H7 (cell line): ENCODE measurements around the gene MUC5AC. TPM values are rescaled to one million over a fixed set of nuclear protein-coding genes. Genes with fewer than 3 reads are reported as not detected.

ENCODE experiments used
- DNase-seq: peaks from one replicate; pipeline ENCODE4 v3.0.0; 2012
- H3K27me3 ChIP-seq: 2 replicates; pipeline ENCODE4 v1.6.0; 2011; ENCODE audit warnings: mild to moderate bottlenecking, low read length; ENCODE audit not compliant: control insufficient read depth, insufficient read depth
- H3K36me3 ChIP-seq: replicated peaks from 2 replicates; pipeline ENCODE4 v1.5.1; 2011; ENCODE audit warnings: low read length; ENCODE audit not compliant: control insufficient read depth, insufficient read depth
- H3K4me3 ChIP-seq: 2 replicates; pipeline ENCODE4 v1.5.1; 2011; ENCODE audit warnings: low read depth, mild to moderate bottlenecking, control low read depth, low read length, moderate library complexity; ENCODE audit not compliant: insufficient read depth
- total RNA-seq: library from RNA; depleted of rRNA; stranded (reverse); fragments of >200 nt; shearing (Covaris generic); gene quantifications from 2 replicates; pipeline ENCODE4 v1.2.3, GENCODE V29; 2014

Gene MUC5AC
- total RNA-seq, 1 experiment from 2014 or later: not detected

- Histone ChIP-seq H3K4me3 (no peak overlapping the region), H3K27me3 (no peaks in the 10 kb centered on the region), H3K36me3 (no peaks in the 10 kb centered on the region)
- DNase-seq: peak; percentile 46
Observed at GRCh38 chr11:1218256-1218787, 60.6 kb downstream of the MUC5AC start.

GRCh38 chr11:1218788-1219445, 61.2 kb downstream of the MUC5AC start:
- Histone ChIP-seq H3K36me3 (no peaks in the 10 kb centered on the region), H3K27me3 (no peaks in the 10 kb centered on the region), H3K4me3 (no peak overlapping the region)
- peak; percentile 58 for DNase-seq

GRCh38 chr11:1219446-1219833, 61.7 kb downstream of the MUC5AC start:
- DNase-seq: peak; percentile 68
- H3K36me3 ChIP-seq: no peaks in the 10 kb centered on the region
- H3K27me3 ChIP-seq: no peaks in the 10 kb centered on the region
- H3K4me3 ChIP-seq: no peak overlapping the region

- no peaks in the 10 kb centered on the region for H3K36me3 ChIP-seq
- H3K4me3 ChIP-seq: no peak overlapping the region
- peak; percentile 50 for DNase-seq
- no peaks in the 10 kb centered on the region for H3K27me3 ChIP-seq
Observed at GRCh38 chr11:1219834-1220815, 62.4 kb downstream of the MUC5AC start.

- DNase-seq: peak; percentile 66
- Histone ChIP-seq H3K27me3 (no peaks in the 10 kb centered on the region), H3K4me3 (no peak overlapping the region), H3K36me3 (no peaks in the 10 kb centered on the region)
Observed at GRCh38 chr11:1220941-1221721, 63.4 kb downstream of the MUC5AC start.

GRCh38 chr11:1221848-1222311, 64.1 kb downstream of the MUC5AC start:
- peak; percentile 61 for DNase-seq
- H3K36me3 ChIP-seq: no peaks in the 10 kb centered on the region

GRCh38 chr11:1222491-1223345, 65.0 kb downstream of the MUC5AC start, which contains the start of gene MUC5B:
TSS of gene MUC5B (plus strand) at chr11:1223066. CDS start at chr11:1223124, 58 bp downstream.
- peak; percentile 67 for DNase-seq
- Histone ChIP-seq H3K27me3 (no peaks in the 10 kb centered on the region), H3K36me3 (no peaks in the 10 kb centered on the region), H3K4me3 (no peak within 1 kb of the TSS)

More at GRCh38 chr11:1221848-1222311, 64.1 kb downstream of the MUC5AC start:
- Histone ChIP-seq H3K4me3 (no peak overlapping the region), H3K27me3 (no peaks in the 10 kb centered on the region)

GRCh38 chr11:1223346-1224110, 65.8 kb downstream of the MUC5AC start:
- no peak overlapping the region for H3K4me3 ChIP-seq
- no peaks in the 10 kb centered on the region for H3K27me3 ChIP-seq
- peak; percentile 75 for DNase-seq
- no peaks in the 10 kb centered on the region for H3K36me3 ChIP-seq

GRCh38 chr11:1224111-1224490, 66.3 kb downstream of the MUC5AC start:
- no peaks in the 10 kb centered on the region for H3K36me3 ChIP-seq
- no peak for DNase-seq
- no peak overlapping the region for H3K4me3 ChIP-seq

GRCh38 chr11:1224491-1225385, 67.0 kb downstream of the MUC5AC start:
- Histone ChIP-seq H3K36me3 (no peaks in the 10 kb centered on the region), H3K4me3 (no peak overlapping the region), H3K27me3 (no peaks in the 10 kb centered on the region)
- peak; percentile 97 for DNase-seq

More at GRCh38 chr11:1224111-1224490, 66.3 kb downstream of the MUC5AC start:
- H3K27me3 ChIP-seq: no peaks in the 10 kb centered on the region

- no peaks in the 10 kb centered on the region for H3K36me3 ChIP-seq
- no peak overlapping the region for H3K4me3 ChIP-seq
- no peaks in the 10 kb centered on the region for H3K27me3 ChIP-seq
- DNase-seq: peak; percentile 76
Observed at GRCh38 chr11:1225386-1226225, 67.9 kb downstream of the MUC5AC start.
